HEK293 (cell line): ENCODE measurements around the gene IBA57.

ENCODE experiments used
- CTCF ChIA-PET: fragments of 350-600 bp; formaldehyde crosslinking; extraction: SDS; loops from one replicate; lab custom pipeline; 2021; ENCODE audit warnings: antibody characterized with exemption; lab: Yijun Ruan, JAX
- POLR2A ChIA-PET: fragments of 300-600 bp; formaldehyde crosslinking; extraction: SDS; loops from one replicate; lab custom pipeline; 2020; ENCODE audit warnings: antibody characterized with exemption, inconsistent platforms; lab: Yijun Ruan, JAX
- H3K27ac ChIP-seq: fragments of 200-500 bp; sonication (Bioruptor generic); 2 replicates; pipeline ENCODE4 v1.5.1; 2014; ENCODE audit warnings: low read depth, low read length, control low read depth, inconsistent platforms; ENCODE audit errors: extremely low read depth
- H3K36me3 ChIP-seq, 2 experiments: fragments of 200-500 bp in 1 of 2; sonication (Bioruptor generic) in 1 of 2; 1 replicate in 1 of 2; 2 replicates in 1 of 2; pipeline ENCODE4 v1.5.1; 2014 to 2017; ENCODE audit warnings: inconsistent platforms in 2 of 2, low read length in 2 of 2; ENCODE audit not compliant: control insufficient read depth in 2 of 2, insufficient read depth in 1 of 2
- H3K4me1 ChIP-seq: fragments of 200-500 bp; sonication (Bioruptor generic); 2 replicates; pipeline ENCODE4 v1.5.1; 2014; ENCODE audit warnings: mild to moderate bottlenecking, low read length, inconsistent platforms; ENCODE audit not compliant: control insufficient read depth, insufficient read depth
- H3K4me3 ChIP-seq: 2 replicates; pipeline ENCODE4 v1.5.1; 2011; ENCODE audit warnings: low read depth, mild to moderate bottlenecking, control low read depth, low read length, moderate library complexity
- H3K9me3 ChIP-seq: fragments of 200-500 bp; sonication (Bioruptor generic); 2 replicates; pipeline ENCODE4 v1.5.1; 2014; ENCODE audit warnings: low read depth, low read length, inconsistent platforms; ENCODE audit not compliant: control insufficient read depth, insufficient read depth
- EGR2 ChIP-seq: fragments of 450-650 bp; formaldehyde crosslinking; IDR thresholded peaks from 2 replicates; pipeline ENCODE4 v1.5.1; 2016; ENCODE audit warnings: low read depth, missing biosample characterization, missing genetic modification characterization
- GLI4 ChIP-seq: fragments of 450-650 bp; formaldehyde crosslinking; IDR thresholded peaks from 2 replicates; pipeline ENCODE4 v1.5.1; 2016; ENCODE audit warnings: missing biosample characterization, missing genetic modification characterization
- GLIS2 ChIP-seq: fragments of 450-650 bp; formaldehyde crosslinking; IDR thresholded peaks from 2 replicates; pipeline ENCODE4 v1.5.1; 2016; ENCODE audit warnings: missing biosample characterization, missing genetic modification characterization
- HOXC10 ChIP-seq: sonication (generic); formaldehyde crosslinking; IDR thresholded peaks from 2 replicates; pipeline ENCODE4 v1.8.1; 2023; ENCODE audit warnings: mild to moderate bottlenecking, missing genetic modification reagents
- MYNN ChIP-seq: fragments of 450-650 bp; formaldehyde crosslinking; IDR thresholded peaks from 2 replicates; pipeline ENCODE4 v1.5.1; 2016; ENCODE audit warnings: missing biosample characterization, missing genetic modification characterization, borderline replicate concordance
- REPIN1 ChIP-seq: fragments of 450-650 bp; formaldehyde crosslinking; IDR thresholded peaks from 2 replicates; pipeline ENCODE4 v1.5.1; 2017; ENCODE audit warnings: missing biosample characterization, missing genetic modification characterization, low read depth
- SCRT2 ChIP-seq: fragments of 450-650 bp; formaldehyde crosslinking; IDR thresholded peaks from 2 replicates; pipeline ENCODE4 v1.5.1; 2016; ENCODE audit warnings: missing biosample characterization, missing genetic modification characterization
- SP7 ChIP-seq: fragments of 450-650 bp; formaldehyde crosslinking; IDR thresholded peaks from 2 replicates; pipeline ENCODE4 v1.5.1; 2016; ENCODE audit warnings: missing biosample characterization, missing genetic modification characterization
- WT1 ChIP-seq: fragments of 450-650 bp; formaldehyde crosslinking; IDR thresholded peaks from 2 replicates; pipeline ENCODE4 v1.5.1; 2016; ENCODE audit warnings: missing biosample characterization, missing genetic modification characterization
- ZBTB11 ChIP-seq: fragments of 450-650 bp; formaldehyde crosslinking; conservative IDR thresholded peaks from 2 replicates; pipeline ENCODE4 v1.5.1; 2016; ENCODE audit warnings: low read depth, missing biosample characterization, missing genetic modification characterization
- ZBTB49 ChIP-seq: fragments of 450-650 bp; formaldehyde crosslinking; IDR thresholded peaks from 2 replicates; pipeline ENCODE4 v1.5.1; 2016; ENCODE audit warnings: missing biosample characterization, missing genetic modification characterization, low read depth
- ZBTB8A ChIP-seq: fragments of 450-650 bp; formaldehyde crosslinking; IDR thresholded peaks from 2 replicates; pipeline ENCODE4 v1.5.1; 2016; ENCODE audit warnings: missing biosample characterization, missing genetic modification characterization
- ZNF112 ChIP-seq: fragments of 450-650 bp; formaldehyde crosslinking; IDR thresholded peaks from 2 replicates; pipeline ENCODE4 v1.5.0; 2017; ENCODE audit warnings: missing biosample characterization, missing genetic modification characterization
- ZNF169 ChIP-seq: fragments of 450-650 bp; formaldehyde crosslinking; IDR thresholded peaks from 2 replicates; pipeline ENCODE4 v1.5.1; 2016; ENCODE audit warnings: missing biosample characterization, missing genetic modification characterization
- ZNF248 ChIP-seq: fragments of 450-650 bp; formaldehyde crosslinking; IDR thresholded peaks from 2 replicates; pipeline ENCODE4 v1.5.1; 2017; ENCODE audit warnings: missing biosample characterization, missing genetic modification characterization
- ZNF335 ChIP-seq: fragments of 450-650 bp; formaldehyde crosslinking; conservative IDR thresholded peaks from 2 replicates; pipeline ENCODE4 v1.5.1; 2016; ENCODE audit warnings: missing biosample characterization, missing genetic modification characterization
- ZNF398 ChIP-seq: fragments of 450-650 bp; formaldehyde crosslinking; IDR thresholded peaks from 2 replicates; pipeline ENCODE4 v1.5.1; 2017; ENCODE audit warnings: missing biosample characterization, missing genetic modification characterization
- ZNF416 ChIP-seq: fragments of 450-650 bp; formaldehyde crosslinking; IDR thresholded peaks from 2 replicates; pipeline ENCODE4 v1.5.1; 2016; ENCODE audit warnings: missing biosample characterization, missing genetic modification characterization
- ZNF473 ChIP-seq: fragments of 450-650 bp; formaldehyde crosslinking; IDR thresholded peaks from 2 replicates; pipeline ENCODE4 v1.5.1; 2017; ENCODE audit warnings: missing biosample characterization, missing genetic modification characterization
- ZNF513 ChIP-seq: fragments of 450-650 bp; IDR thresholded peaks from 2 replicates; pipeline ENCODE4 v1.5.1; 2018; ENCODE audit warnings: missing biosample characterization, missing genetic modification characterization
- ZNF585B ChIP-seq: fragments of 450-650 bp; formaldehyde crosslinking; IDR thresholded peaks from 2 replicates; pipeline ENCODE4 v1.5.1; 2016; ENCODE audit warnings: missing biosample characterization, missing genetic modification characterization
- ZNF621 ChIP-seq: fragments of 450-650 bp; formaldehyde crosslinking; IDR thresholded peaks from 2 replicates; pipeline ENCODE4 v1.5.1; 2017; ENCODE audit warnings: missing biosample characterization, missing genetic modification characterization
- ZNF645 ChIP-seq: fragments of 450-650 bp; formaldehyde crosslinking; IDR thresholded peaks from 2 replicates; pipeline ENCODE4; 2016; ENCODE audit warnings: missing biosample characterization, missing genetic modification characterization
- ZNF747 ChIP-seq: fragments of 450-650 bp; formaldehyde crosslinking; IDR thresholded peaks from 2 replicates; pipeline ENCODE4 v1.5.1; 2016; ENCODE audit warnings: missing biosample characterization, missing genetic modification characterization
- ZNF776 ChIP-seq: fragments of 450-650 bp; formaldehyde crosslinking; IDR thresholded peaks from 2 replicates; pipeline ENCODE4 v1.5.0; 2017; ENCODE audit warnings: missing biosample characterization, missing genetic modification characterization, borderline replicate concordance
- ZSCAN4 ChIP-seq: fragments of 450-650 bp; formaldehyde crosslinking; IDR thresholded peaks from 2 replicates; pipeline ENCODE4 v1.5.1; 2017; ENCODE audit warnings: missing biosample characterization, missing genetic modification characterization

The IBA57 gene

GRCh38 chr1:228164561-228165371 lies 838 bp upstream of the IBA57 start:
- Histone ChIP-seq H3K4me3 (peak overlapping the region; percentile 48), H3K36me3 (peaks cover 0 to 3% of the 10 kb centered on the region in 2 experiments; a peak in 1 of 3 replicates), H3K9me3 (no peaks in the 10 kb centered on the region), H3K4me1 (peaks cover 4% of the 10 kb centered on the region), H3K27ac (peak overlapping the region; percentile 47; the same call in 1 of the 2 replicates)
- POLR2A ChIA-PET, result interaction anchor here (0.7 to 7.7 kb wide), 18 partner anchors 9 to 1020 kb away, joined by 3 to 82 read pairs (median 8); partner anchors contain the start of genes ARF1, GJC2, GUK1 and TRIM11
- CTCF ChIA-PET, result interaction anchor here (0.5 to 6.1 kb wide), 24 partner anchors 9 to 1021 kb away, joined by 3 to 50 read pairs (median 4); no protein-coding TSS in a partner anchor
- TF ChIP-seq GLI4 (no peak), ZNF747 (tag by site-specific recombination) (no peak), ZNF473 (tag by site-specific recombination) (no peak), GLIS2 (tag by site-specific recombination) (0 out of 2 replicates have a peak, but pooled peaks have one; percentile 6), ZBTB8A (tag by site-specific recombination) (peak; percentile 41; the same call in 1 of the 2 replicates), REPIN1 (tag by site-specific recombination) (no peak), ZNF645 (tag by site-specific recombination) (no peak), WT1 (tag by site-specific recombination) (no peak), ZNF513 (tag by site-specific recombination) (peak; percentile 67), ZNF621 (tag by site-specific recombination) (no peak), ZNF335 (peak; percentile 98), ZNF398 (tag by site-specific recombination) (no peak), ZNF776 (no peak), HOXC10 (CRISPR knock-in tag) (no peak), ZBTB11 (tag by site-specific recombination) (0 out of 2 replicates have a peak, but pooled peaks have one; percentile 15), ZNF169 (tag by site-specific recombination) (no peak), ZSCAN4 (no peak), ZNF585B (0 out of 2 replicates have a peak, but pooled peaks have one; percentile 6), ZNF248 (no peak), ZBTB49 (no peak), SP7 (tag by site-specific recombination) (0 out of 2 replicates have a peak, but pooled peaks have one; percentile 29), SCRT2 (tag by site-specific recombination) (no peak), ZNF416 (tag by site-specific recombination) (no peak), MYNN (tag by site-specific recombination) (no peak), ZNF112 (tag by site-specific recombination) (no peak), EGR2 (tag by site-specific recombination) (no peak)
